Peyer's patch (tissue), 4 donors: ENCODE data around the gene MTMR12.
"Not testable (repeated sequence)": the region's sequence is repeated elsewhere in the genome, so short reads cannot be mapped to it uniquely, and the experiment has no call there.

Experiments used
- POLR2A ChIP-seq, 2 donors: fragments of 450-650 bp; IDR thresholded peaks; one replicate each; pipeline ENCODE4 v1.5.1; 2017; ENCODE audit warnings: antibody characterized with exemption in 2 of 2, mild to moderate bottlenecking in 2 of 2, moderate library complexity in 2 of 2
- TF ChIP-seq, protein P1 (sequence below), 6 experiments: fragments of 450-650 bp in 4 of 6; fragments of 200-600 bp in 2 of 6; sonication (generic) in 1 of 6; IDR thresholded peaks; one replicate each; pipeline ENCODE4 v1.5.1; 2017 to 2019; ENCODE audit warnings: antibody characterized with exemption in 6 of 6, mild to moderate bottlenecking in 3 of 6, moderate library complexity in 1 of 6

DNA sequence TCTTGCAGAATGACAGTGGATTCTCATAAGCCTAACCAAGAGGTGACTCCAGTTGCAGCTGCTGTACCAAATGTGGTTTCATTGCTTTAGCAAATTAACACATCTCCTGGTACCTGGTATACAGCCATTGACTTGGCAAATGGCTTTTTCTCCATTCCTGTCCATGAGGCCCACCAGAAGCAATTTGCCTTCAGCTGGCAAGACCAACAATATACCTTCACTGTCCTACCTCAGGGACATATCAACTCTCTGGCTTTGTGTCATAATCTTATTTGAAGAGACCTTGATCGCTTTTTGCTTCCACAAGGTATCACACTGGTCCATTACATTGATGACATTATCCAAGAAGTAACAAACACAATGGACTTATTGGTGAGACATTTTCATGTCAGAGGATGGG, 22.8 kb downstream of the MTMR12 start:
- not testable (repeated sequence) for TF ChIP-seq POLR2A (IDR thresholded peaks at IDR 0.05)
- TF ChIP-seq, protein P1, sequence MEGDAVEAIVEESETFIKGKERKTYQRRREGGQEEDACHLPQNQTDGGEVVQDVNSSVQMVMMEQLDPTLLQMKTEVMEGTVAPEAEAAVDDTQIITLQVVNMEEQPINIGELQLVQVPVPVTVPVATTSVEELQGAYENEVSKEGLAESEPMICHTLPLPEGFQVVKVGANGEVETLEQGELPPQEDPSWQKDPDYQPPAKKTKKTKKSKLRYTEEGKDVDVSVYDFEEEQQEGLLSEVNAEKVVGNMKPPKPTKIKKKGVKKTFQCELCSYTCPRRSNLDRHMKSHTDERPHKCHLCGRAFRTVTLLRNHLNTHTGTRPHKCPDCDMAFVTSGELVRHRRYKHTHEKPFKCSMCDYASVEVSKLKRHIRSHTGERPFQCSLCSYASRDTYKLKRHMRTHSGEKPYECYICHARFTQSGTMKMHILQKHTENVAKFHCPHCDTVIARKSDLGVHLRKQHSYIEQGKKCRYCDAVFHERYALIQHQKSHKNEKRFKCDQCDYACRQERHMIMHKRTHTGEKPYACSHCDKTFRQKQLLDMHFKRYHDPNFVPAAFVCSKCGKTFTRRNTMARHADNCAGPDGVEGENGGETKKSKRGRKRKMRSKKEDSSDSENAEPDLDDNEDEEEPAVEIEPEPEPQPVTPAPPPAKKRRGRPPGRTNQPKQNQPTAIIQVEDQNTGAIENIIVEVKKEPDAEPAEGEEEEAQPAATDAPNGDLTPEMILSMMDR (IDR thresholded peaks at IDR 0.05): not testable (repeated sequence)
